Kidney (tissue), 14 donors: ENCODE results near the gene SEC14L6. TPM values are rescaled to one million over a fixed set of nuclear protein-coding genes. Genes with fewer than 3 reads are reported as not detected.
A peak's percentile ranks its signal among the peaks of the same experiment; 100 is the strongest.

ENCODE experiments used
- DNase-seq, 5 donors: peaks; one replicate each; pipeline ENCODE4 v3.0.0-alpha.2; 2013 to 2020
- FAIRE-seq: peaks from 2 replicates; lab custom pipeline; 2012; peaks lifted over from hg19 to GRCh38; lab: Jason Lieb, UNC
- H3K27ac ChIP-seq, 2 donors: one replicate each; pipeline ENCODE4 v1.7.0; 2013; ENCODE audit warnings: low read depth in 2 of 2, low read length in 2 of 2, inconsistent platforms in 1 of 2
- H3K27me3 ChIP-seq: one replicate; pipeline ENCODE4 v1.7.1; 2013; ENCODE audit warnings: low read length, inconsistent platforms; ENCODE audit not compliant: control insufficient read depth, insufficient read depth
- H3K36me3 ChIP-seq, 3 donors: one replicate each; pipeline versions ENCODE4 v1.7.0 to v1.7.1; 2013; ENCODE audit warnings: low read length in 3 of 3, control low read depth in 1 of 3, inconsistent platforms in 1 of 3; ENCODE audit not compliant: insufficient read depth in 3 of 3, control insufficient read depth in 2 of 3
- H3K4me1 ChIP-seq, 3 donors: one replicate each; pipeline versions ENCODE4 v1.7.0 to v1.7.1; 2013; ENCODE audit warnings: low read length in 3 of 3, inconsistent platforms in 1 of 3, low read depth in 1 of 3; ENCODE audit not compliant: control insufficient read depth in 2 of 3, insufficient read depth in 2 of 3
- H3K4me3 ChIP-seq, 3 donors: one replicate each; pipeline versions ENCODE4 v1.7.0 to v1.8.1; 2013; ENCODE audit warnings: low read length in 3 of 3, control low read depth in 1 of 3, inconsistent platforms in 1 of 3
- H3K9ac ChIP-seq, 3 donors: one replicate each; pipeline versions ENCODE4 v1.7.0 to v1.7.1; 2013; ENCODE audit warnings: low read length in 3 of 3, control low read depth in 1 of 3, inconsistent platforms in 1 of 3
- H3K9me3 ChIP-seq, 3 donors: one replicate each; pipeline versions ENCODE4 v1.7.0 to v1.7.1; 2013; ENCODE audit warnings: low read length in 3 of 3, control low read depth in 1 of 3, inconsistent platforms in 1 of 3; ENCODE audit not compliant: control insufficient read depth in 2 of 3, insufficient read depth in 1 of 3
- CTCF ChIP-seq: IDR thresholded peaks from 3 replicates; pipeline ENCODE4 v1.5.1; 2012; ENCODE audit warnings: mild to moderate bottlenecking, moderate library complexity, borderline replicate concordance; ENCODE audit not compliant: insufficient read depth; ENCODE audit errors: extremely low read depth
- intact Hi-C: fragments of 100-400 bp; cut with DNase I; formaldehyde crosslinking; loops from one replicate; pipeline ENCODE4 v1.11.1; 2022
- polyA plus RNA-seq: library from polyadenylated mRNA; stranded (reverse); fragments of 350-450 nt; fragmentation: Illumina TruSeq; extraction: RNeasy Lipid Tissue Mini Kit (QIAGEN cat#74804); gene quantifications from one replicate; pipeline ENCODE4 v1.2.3, GENCODE V29; 2014; ENCODE audit warnings: low read depth, low replicate concordance; ENCODE audit not compliant: insufficient read depth
- total RNA-seq: library from RNA; stranded (reverse); fragmentation: NEBNext Ultra II Directional; extraction: Animal tissue kit (Norgen Biotek cat#: 25700); gene quantifications from one replicate; pipeline ENCODE4 v1.2.1, GENCODE V29; 2021
- donor health status: control.
- donor health status: control.
- donor health status: control.
- donor health status: control.
- donor health status: control.
- donor health status: DM: yes; HTN: yes; CAD: no.
- donor health status: Normal renal cell carcinoma (clear cell type).

The SEC14L6 gene
- total and polyA plus RNA-seq, 2 donors from 2014 or later: 13.9 to 16.5 TPM

DNA sequence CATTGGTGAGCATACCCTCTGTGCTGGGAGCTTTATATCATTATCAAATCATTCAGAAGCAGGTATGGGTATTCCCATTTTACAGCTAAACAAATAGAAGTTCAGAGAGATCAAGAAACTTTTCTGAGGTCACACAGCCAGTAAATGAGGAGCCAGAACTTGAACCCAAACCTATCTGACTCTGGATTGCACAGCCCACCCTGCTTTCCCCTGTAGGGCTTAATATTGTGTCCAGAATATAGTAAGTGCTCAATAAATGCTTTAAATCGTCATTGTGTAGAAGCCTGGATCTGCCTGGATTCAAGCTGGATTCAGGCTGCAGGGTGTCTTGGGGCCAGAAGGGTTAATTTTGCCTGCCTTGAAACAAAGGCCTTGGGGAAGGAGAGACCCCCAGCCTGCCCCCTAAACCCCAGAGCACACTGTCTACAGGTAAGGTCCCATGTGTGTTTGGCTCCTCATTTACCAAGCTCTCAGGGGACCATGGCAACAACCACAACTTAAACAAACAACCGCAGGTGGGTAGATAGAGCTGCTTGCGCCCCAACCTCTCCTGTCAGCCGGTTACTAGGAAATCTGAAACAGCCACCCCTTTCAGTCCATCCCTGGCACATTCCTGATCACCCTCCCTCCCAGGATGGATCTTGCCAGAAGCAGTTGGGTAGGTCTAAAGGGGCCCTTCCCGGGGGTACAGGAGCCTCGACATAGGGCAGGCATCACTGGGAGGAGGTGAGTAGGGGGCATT is 71.7 kb downstream of the SEC14L6 start:
- TF ChIP-seq CTCF: no peak
- FAIRE-seq (no peak), DNase-seq (peak in 2 of 5 donors; percentile 15 to 25)
- intact Hi-C loops: no loop called here
- Histone ChIP-seq H3K27me3 (no peaks in the 10 kb centered on the region), H3K36me3 (no peaks in the 10 kb centered on the region), H3K4me3 (no peak overlapping the region), H3K9me3 (no peaks in the 10 kb centered on the region), H3K27ac (no peak overlapping the region), H3K9ac (no peak overlapping the region), H3K4me1 (no peaks in the 10 kb centered on the region)

DNA sequence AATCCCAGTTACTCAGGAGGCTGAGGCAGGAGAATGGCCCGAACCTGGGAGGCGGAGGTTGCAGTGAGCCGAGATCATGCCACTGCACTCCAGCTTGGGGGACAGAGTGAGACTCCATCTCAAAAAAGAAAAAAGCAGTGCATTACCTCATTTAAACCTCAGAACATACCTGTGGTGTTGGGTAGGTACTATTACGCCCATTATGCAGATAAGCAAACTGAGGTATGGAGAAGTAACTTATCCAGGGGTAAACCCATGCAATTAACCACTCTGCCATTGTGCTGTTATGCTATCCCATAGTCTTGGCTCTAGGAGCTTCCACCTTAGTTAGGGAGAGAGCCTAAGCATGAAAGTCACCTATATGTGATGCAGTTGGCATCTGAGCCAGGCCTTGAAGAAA is 72.4 kb downstream of the SEC14L6 start:
- no peaks in the 10 kb centered on the region for H3K27me3 ChIP-seq
- no peaks in the 10 kb centered on the region for H3K9me3 ChIP-seq
- H3K4me3 ChIP-seq: no peak overlapping the region
- FAIRE-seq (no peak), DNase-seq (no peak)
- no peak overlapping the region for H3K27ac ChIP-seq
- no peaks in the 10 kb centered on the region for H3K4me1 ChIP-seq
- H3K36me3 ChIP-seq: no peaks in the 10 kb centered on the region
- TF ChIP-seq CTCF: no peak
- no peak overlapping the region for H3K9ac ChIP-seq
- intact Hi-C loops: no loop called here

GRCh38 chr22:30472994-30473720 is 73.4 kb downstream of the SEC14L6 start:
- FAIRE-seq (no peak), DNase-seq (no peak)
- Histone ChIP-seq H3K36me3 (no peaks in the 10 kb centered on the region), H3K27ac (no peak overlapping the region), H3K27me3 (no peaks in the 10 kb centered on the region), H3K9ac (no peak overlapping the region), H3K4me3 (no peak overlapping the region), H3K4me1 (no peaks in the 10 kb centered on the region), H3K9me3 (no peaks in the 10 kb centered on the region)
- intact Hi-C loops: no loop called here
- TF ChIP-seq CTCF: no peak

Other genes starting within 250 kb of the SEC14L6 start
- gene TBC1D10A, start 219.8 kb downstream of the SEC14L6 start, total RNA-seq: 34.5 TPM
- 31.0 TPM for gene TBC1D10A, start 219.8 kb downstream of the SEC14L6 start, polyA plus RNA-seq
- 179 TPM for gene SF3A1, start 189.8 kb downstream of the SEC14L6 start, total RNA-seq
- 23.7 TPM for gene SF3A1, start 189.8 kb downstream of the SEC14L6 start, polyA plus RNA-seq
- 5.1 TPM for gene CCDC157, start 189.7 kb downstream of the SEC14L6 start, total RNA-seq
- 6.0 TPM for gene CCDC157, start 189.7 kb downstream of the SEC14L6 start, polyA plus RNA-seq
- 19.7 TPM for gene RNF215, start 159.3 kb downstream of the SEC14L6 start, total RNA-seq
- 15.9 TPM for gene RNF215, start 159.3 kb downstream of the SEC14L6 start, polyA plus RNA-seq
- gene SEC14L2, start 149.7 kb downstream of the SEC14L6 start, total RNA-seq: 13.5 TPM
- gene SEC14L2, start 149.7 kb downstream of the SEC14L6 start, polyA plus RNA-seq: 17.3 TPM
- gene MTFP1, start 121.0 kb downstream of the SEC14L6 start, total RNA-seq: 8.1 TPM
- 82.6 TPM for gene MTFP1, start 121.0 kb downstream of the SEC14L6 start, polyA plus RNA-seq
- gene SEC14L3, start 74.7 kb downstream of the SEC14L6 start, total RNA-seq: not detected
- gene SEC14L3, start 74.7 kb downstream of the SEC14L6 start, polyA plus RNA-seq: not detected
- 0.63 TPM for gene SEC14L4, start 41.0 kb downstream of the SEC14L6 start, total RNA-seq
- gene SEC14L4, start 41.0 kb downstream of the SEC14L6 start, polyA plus RNA-seq: 0.41 TPM
- 16.1 TPM for gene GAL3ST1, start 27.9 kb upstream of the SEC14L6 start, total RNA-seq
- 34.3 TPM for gene GAL3ST1, start 27.9 kb upstream of the SEC14L6 start, polyA plus RNA-seq
- gene PES1, start 45.2 kb upstream of the SEC14L6 start, total RNA-seq: 68.4 TPM
- gene PES1, start 45.2 kb upstream of the SEC14L6 start, polyA plus RNA-seq: 57.0 TPM
- gene TCN2, start 60.4 kb upstream of the SEC14L6 start, total RNA-seq: 71.3 TPM
- gene TCN2, start 60.4 kb upstream of the SEC14L6 start, polyA plus RNA-seq: 174 TPM
- gene SLC35E4, start 89.0 kb upstream of the SEC14L6 start, total RNA-seq: 3.2 TPM
- 1.8 TPM for gene SLC35E4, start 89.0 kb upstream of the SEC14L6 start, polyA plus RNA-seq
- gene DUSP18, start 121.1 kb upstream of the SEC14L6 start, total RNA-seq: 14.0 TPM
- 3.6 TPM for gene DUSP18, start 121.1 kb upstream of the SEC14L6 start, polyA plus RNA-seq
- gene OSBP2, start 148.1 kb upstream of the SEC14L6 start, total RNA-seq: 4.0 TPM
- 3.4 TPM for gene OSBP2, start 148.1 kb upstream of the SEC14L6 start, polyA plus RNA-seq